GM19193 (cell line): ENCODE measurements around the gene PHACTR4.
A peak's percentile ranks its signal among the peaks of the same experiment; 100 is the strongest.

Experiments used
- POLR2A ChIP-seq: IDR thresholded peaks from 4 replicates; pipeline ENCODE4 v1.6.1; 2011; ENCODE audit not compliant: insufficient read depth, insufficient read length; ENCODE audit errors: extremely low read depth

Gene PHACTR4

DNA sequence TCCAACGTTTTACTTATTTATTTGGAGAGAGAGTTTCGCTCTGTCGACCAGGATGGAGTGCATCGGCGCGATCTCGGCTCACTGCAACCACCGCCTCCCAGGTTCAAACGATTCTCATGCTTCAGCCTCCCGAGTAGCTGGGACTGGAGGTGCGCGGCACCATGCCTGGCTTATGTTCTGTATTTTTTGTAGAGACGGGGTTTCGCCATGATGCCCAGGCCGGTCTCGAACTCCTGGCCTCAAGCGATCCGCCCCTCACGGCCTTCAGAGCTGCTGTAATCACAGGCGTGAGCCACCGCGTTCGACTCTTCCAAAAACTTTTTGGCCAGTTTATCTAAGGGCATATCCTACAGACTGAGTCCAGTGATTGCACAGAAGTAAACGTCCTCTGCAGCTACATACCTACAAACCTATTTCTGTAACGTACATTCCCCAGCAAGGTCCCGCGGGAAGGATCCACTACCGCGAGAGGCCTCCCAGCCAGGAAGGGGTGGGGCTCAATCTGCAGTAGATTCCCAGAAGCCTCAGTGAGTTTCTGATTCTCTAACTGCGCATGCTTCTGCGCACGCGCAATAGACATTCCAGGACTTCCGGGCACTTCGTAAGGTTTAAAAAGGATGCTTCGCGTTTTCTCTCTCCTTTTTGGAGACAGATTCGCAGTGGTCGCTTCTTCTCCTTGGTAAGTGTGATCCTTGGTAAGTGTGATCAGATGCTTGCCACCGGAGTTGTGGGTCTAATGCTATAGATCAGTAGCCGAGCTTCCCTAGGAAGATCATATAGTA, 136.1 kb downstream of the PHACTR4 start, which contains the start of gene RCC1:
Gene RCC1, plus strand, starts transcription at position 638 of the 782 bp plus-strand sequence. CDS start 23,824 bp downstream, outside the sequence.
- peak; percentile 98 for TF ChIP-seq POLR2A

DNA sequence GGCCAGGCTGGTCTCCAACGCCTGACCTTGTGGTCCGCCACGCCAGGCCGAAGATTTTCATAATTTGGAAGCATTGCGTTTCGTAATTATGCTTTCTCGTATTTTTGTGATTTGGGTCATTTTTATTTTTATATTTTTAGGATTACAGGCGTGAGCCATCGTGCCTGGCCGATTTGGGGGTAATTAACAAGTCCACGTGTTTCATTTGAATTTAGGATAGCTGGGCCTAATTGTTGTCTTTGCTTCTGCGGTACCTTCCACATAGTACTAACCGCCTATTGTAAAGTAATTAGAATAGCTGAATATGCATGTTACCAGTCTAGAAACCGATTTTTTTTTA, 137.3 kb downstream of the PHACTR4 start:
- TF ChIP-seq POLR2A, result no peak

DNA sequence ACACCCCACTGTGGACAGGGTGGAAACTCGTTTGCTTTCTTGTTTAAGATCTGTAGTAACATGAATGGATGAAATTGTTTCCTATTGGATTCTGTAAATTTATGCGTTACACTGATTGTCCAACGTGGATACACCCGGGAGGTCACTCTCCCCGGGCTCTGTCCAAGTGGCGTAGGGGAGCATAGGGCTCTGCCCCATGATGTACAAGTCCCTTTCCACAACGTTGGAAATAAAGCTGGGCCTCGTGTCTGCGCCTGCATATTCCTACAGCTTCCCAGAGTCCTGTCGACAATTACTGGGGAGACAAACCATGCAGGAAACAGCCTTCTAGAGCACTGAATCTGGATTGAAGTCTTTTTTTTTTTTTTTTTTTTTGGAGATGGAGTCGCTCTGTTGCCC, 137.7 kb downstream of the PHACTR4 start:
- TF ChIP-seq POLR2A, result peak; percentile 53

DNA sequence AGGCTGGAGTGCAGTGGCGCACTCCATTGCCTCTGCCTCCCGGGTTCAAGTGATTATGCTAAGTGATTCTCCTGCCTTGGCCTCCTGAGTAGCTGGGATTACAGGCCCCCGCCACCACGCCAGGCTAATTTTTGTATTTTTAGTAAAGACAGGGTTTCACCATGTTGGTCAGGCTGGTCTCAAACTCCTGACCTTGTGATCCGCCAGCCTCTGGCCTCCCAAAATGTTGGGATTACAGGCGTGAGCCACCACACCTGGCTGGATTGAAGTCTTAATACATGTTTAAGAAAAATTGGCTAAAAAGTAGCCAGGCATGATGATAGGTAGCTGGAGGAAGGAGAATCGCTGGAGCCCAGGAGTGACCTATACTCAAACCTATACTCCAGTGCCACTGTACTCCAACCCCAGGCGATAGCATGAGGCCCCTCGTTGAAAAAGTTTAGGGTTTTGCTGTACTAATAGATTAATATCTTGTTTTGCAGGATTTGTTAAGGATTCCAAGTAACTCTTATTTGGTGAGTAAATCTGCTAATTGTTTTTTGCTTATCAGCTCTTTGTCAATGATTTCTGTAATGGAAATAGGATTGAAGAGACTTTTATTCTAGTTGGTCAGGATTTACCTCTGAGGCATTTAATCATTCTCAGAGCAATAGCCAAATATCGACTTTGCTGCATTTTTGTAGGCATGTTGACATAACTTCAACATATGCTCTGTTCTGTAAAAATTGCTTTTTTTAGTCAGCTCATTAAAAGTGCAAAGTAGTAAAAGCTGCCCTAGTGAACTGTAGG, 138.3 kb downstream of the PHACTR4 start:
- peak; percentile 23 for TF ChIP-seq POLR2A

DNA sequence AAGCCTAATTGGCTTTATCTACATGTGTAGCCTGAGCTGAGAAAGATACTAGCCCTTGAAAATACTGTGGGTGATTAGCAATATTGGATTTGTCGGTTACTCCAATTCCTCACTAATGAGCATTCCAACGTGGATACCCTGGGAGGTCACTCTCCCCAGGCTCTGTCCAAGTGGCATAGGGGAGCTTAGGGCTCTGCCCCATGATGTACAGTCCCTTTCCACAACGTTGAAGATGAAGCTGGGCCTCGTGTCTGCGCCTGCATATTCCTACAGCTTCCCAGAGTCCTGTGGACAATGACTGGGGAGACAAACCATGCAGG, 138.9 kb downstream of the PHACTR4 start:
- TF ChIP-seq POLR2A, result peak; percentile 66

DNA sequence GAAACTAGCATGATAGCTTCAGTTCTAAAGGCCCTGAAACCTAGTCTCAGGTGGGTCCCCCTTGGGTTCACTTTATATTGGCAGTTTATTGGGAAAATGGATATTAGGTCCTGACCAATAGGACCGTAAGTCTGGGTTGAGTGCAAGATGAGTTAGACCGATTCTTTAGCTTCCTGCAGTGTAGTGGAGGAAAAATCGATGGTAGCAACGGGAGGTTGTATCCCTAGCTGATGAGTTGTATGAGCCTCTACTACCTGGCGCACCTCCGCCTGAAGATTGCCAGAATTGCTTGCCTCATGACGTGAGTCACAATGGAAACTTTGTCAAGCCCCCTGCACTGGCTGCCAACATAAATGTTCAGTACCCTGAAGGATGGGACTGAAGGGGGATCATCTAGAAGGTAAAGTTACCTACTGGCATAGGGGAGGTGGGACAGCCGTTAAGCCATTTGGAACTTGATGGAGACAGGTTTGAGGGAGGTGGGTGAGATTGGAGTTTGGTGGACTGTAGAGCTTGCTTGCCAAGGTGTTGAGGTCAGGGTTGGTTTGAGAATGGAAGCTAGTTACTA, 140.2 kb downstream of the PHACTR4 start:
- no peak for TF ChIP-seq POLR2A

DNA sequence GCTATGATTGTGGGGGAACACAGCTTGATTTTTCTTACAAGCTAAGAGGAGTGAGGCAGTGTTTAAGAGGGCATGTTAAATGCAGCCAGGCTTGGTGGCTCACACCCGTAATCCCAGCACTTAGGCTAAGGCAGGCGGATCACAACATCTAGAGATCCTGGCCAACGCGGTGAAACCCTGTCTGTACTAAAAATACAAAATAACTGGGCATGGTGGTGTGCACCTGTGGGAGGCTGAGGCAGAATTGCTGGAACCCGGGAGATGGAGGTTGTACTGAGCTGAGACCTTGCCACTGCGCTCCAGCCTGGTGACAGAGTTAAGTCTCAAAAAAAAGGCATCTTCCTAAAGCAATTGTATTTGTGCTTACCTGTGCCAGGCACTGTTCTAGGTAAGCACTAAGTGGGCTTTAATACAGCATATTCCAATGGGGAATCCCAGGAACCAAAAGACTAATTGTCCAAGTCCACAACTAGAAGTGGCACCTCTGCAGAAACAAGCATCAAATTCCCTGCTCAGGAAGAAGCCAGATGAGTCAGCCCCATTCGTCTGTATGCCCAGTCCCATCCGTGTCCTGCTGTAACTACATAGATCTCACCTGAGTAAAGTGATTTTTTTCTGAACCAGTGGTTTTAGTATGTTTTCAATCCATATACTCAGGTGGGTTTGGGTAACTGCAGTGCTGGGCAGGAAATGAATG, 140.9 kb downstream of the PHACTR4 start:
- TF ChIP-seq POLR2A, result peak; percentile 89

DNA sequence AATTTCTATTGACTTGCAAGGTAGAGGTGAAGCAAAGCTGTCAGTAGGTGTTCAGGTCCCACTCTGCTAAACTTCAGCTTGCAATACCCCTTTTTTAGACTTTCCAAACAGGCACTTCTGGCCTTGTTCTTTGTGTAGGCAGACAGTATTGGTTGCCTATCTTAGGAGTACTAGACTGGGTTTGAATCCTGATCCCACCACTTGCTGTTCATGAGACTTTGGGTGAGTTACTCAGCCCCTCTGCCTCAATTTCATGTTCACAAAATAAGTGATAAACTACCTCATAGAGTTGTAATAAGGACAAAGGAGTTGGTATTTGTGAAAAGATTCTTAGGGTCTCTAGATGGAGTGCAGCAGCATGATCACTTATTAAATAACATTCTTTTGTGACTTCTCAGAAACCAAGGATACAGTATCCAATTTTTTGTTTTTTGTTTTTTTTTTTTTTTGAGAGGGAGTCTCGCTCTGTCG, 141.5 kb downstream of the PHACTR4 start:
- peak; percentile 3 for TF ChIP-seq POLR2A

DNA sequence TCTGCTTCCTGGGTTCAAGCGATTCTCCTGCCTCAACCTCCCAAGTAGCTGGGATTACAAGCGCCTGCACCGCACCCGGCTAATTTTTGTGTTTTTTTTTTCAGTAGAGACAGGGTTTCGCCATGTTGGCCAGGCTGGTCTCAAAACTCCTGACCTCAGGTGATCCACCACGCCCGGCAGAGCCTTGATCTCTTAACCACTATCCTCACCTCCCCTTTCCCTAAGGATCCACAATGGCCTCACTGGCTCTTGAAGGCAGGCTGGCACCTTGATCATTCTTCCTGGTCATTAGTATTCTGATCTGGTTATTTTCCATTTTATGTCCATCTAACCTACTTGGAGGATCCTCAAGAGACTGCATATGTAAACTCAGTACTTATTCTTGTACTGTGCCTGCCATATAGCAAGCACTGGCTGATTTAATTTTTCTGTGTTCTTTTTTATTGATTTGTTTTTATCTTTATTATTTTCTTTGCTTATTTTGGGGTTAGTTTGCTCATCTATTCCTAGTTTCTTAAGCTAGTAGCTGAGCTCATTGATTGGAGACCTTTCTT, 142.6 kb downstream of the PHACTR4 start:
- peak; percentile 64 for TF ChIP-seq POLR2A

DNA sequence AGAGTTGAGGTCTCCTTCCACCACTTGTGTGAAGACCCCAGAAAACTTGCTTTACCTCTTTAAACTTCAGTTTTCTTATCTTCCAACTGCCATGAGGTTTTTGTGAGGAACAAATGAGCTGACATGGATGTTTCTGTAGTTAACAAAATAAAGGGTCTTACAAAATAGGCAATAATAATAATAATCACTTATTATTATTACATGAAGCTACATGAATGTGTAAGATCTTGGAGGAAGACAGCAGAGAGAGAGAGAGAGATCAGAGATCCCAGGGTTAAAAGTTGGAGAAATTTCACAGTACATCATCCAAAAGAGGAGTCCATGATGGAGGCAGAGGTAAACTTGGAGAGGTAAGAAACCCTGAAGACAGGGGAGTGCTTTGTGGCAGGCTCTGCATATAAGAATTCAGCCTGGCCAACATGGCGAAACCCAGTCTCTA, 147.0 kb downstream of the PHACTR4 start:
- TF ChIP-seq POLR2A, result no peak

DNA sequence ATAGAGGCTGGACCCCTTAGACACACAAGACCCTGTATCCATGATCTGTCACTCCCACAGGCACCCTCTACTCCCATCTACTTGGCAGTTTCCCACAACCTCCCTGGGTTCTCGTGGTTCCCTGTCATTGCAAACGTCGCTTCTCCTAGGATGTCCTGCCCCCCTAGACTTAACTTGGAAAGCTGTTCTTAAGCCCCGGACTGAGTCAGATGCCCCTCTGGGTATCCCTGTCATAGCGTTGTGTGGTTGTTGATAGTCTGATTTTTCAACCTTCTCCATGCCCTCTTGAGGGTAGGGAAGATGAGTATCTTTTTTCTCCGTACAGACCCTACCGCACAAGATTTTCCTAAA, 148.1 kb downstream of the PHACTR4 start:
- no peak for TF ChIP-seq POLR2A

DNA sequence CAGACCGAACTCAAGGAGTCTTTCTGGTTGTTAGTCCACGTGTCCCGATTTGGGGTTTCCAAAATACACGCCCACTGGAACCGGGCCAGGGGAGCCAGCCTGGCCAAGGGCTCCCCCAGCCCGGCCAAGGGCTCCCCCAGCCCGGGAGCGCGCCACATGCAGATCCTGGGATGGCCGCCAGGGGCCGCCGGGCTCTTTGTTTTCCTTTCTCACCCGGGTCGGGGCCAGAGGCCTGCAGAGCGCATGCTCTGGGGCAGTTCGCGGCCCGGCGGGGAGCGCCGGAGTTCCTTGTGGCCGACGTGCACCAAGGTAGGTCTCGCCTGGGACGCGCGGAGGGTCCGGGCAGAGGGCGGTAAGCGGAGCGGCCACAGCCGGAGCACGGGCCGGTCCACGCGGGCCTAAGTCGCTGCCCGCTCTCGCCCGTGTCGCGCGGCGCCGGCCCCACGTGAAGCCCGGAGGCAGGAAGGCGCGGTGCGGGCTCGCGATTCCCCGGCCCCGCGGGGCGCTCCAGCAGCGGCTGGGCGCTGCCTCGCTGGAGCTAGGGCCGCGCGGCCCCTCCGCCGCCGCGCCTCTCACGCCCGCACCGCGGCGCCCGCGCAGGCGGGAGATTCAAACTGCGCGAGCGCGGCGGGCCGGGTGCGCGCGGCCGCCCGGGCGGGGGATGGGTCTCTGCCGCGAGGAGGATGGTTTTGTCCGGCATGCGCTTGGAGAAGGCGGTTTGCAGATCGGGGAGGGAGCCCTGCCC, 148.6 kb downstream of the PHACTR4 start:
- TF ChIP-seq POLR2A, result peak; percentile 76

DNA sequence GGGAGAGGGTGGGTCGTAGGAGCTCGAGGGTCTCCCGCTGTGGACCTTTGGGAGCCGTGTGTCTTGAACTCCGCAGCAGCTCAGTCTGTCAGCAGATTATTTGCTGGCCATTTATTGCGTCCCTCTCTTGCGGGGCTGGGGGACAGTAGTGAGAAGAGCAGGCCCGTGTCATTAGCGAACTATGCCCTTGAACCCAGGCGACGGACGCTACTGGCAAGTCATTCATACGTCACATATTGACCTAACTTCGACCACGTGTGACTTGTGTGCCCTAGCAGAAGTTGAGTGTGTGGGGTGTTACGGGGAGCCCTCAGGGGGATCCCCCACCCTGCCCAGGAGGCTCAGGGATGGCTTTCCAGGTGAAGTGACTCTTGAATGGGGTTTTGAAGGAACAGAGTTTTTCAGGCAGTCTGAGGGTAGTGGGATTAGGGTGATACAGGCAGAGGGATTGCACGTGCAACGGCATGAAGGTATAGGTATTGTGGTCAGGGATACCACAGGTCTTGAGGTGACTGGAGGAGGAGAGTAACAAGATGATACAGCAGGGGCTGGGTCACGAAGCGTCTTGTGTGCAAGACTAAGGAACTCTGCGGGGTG, 149.3 kb downstream of the PHACTR4 start:
- no peak for TF ChIP-seq POLR2A
